Right cardiac atrium (tissue), 5 donors: Measurements from ENCODE around the gene NTRK2. TPM values are rescaled to one million over a fixed set of nuclear protein-coding genes. Genes with fewer than 3 reads are reported as not detected.

Experiments
- ATAC-seq, 2 donors: fragments of 200-7000 bp; cut with Tn5 transposase; one replicate each; pipeline versions ENCODE4 v1.8.0 to v1.9.1; 2020; ENCODE audit warnings: moderate library complexity in 2 of 2, mild to moderate bottlenecking in 1 of 2
- DNase-seq, 3 donors: peaks; one replicate each; pipeline ENCODE4 v3.0.0-alpha.2; 2020
- H3K27ac ChIP-seq: one replicate; pipeline ENCODE4 v1.5.1; 2013; ENCODE audit warnings: mild to moderate bottlenecking, low read length, control low read depth, moderate library complexity
- H3K27me3 ChIP-seq: one replicate; pipeline ENCODE4 v1.6.1; 2013; ENCODE audit not compliant: control insufficient read depth, insufficient read depth
- H3K4me1 ChIP-seq: one replicate; pipeline ENCODE4 v1.6.1; 2013; ENCODE audit warnings: low read length; ENCODE audit not compliant: control insufficient read depth, insufficient read depth
- H3K4me3 ChIP-seq: one replicate; pipeline ENCODE4 v1.5.1; 2013; ENCODE audit warnings: low read length, control low read depth
- H3K9me3 ChIP-seq: one replicate; pipeline ENCODE4 v1.6.1; 2013; ENCODE audit warnings: low read length; ENCODE audit not compliant: control insufficient read depth
- WGBS: extraction: QIAGEN DNeasy Blood & Tissue Kit; methylation state at CpG from one replicate; pipeline ENCODE4 v1.1.7; 2013; 5-methylcytosine and 5-hydroxymethylcytosine counted together
- intact Hi-C, 4 donors: fragments of 100-400 bp; cut with DNase I; formaldehyde crosslinking; loops; one replicate each; pipeline versions ENCODE4 v1.11.0 to v1.14.0; 2022 to 2023
- polyA plus RNA-seq: library from polyadenylated mRNA; stranded (reverse); fragments of 200-250 nt; gene quantifications from one replicate; pipeline ENCODE4 v1.2.3, GENCODE V29; 2013
- total RNA-seq, 4 donors: library from RNA; stranded (reverse); fragmentation: NEBNext Ultra II Directional; extraction: Animal tissue kit (Norgen Biotek cat#: 25700); gene quantifications; one replicate each; pipeline ENCODE4 v1.2.1, GENCODE V29; 2021
- donor health status: healthy with polysubstance abuse.
- donor health status: DM: no; HTN: yes; CAD: no.
- donor health status: DM: no; HTN: no; CAD: no.
- donor health status: DM: no; HTN: yes; CAD: no; lungs with severe emphysema.
- donor health status: DM: yes; HTN: yes; CAD: no.

The NTRK2 gene
- total and polyA plus RNA-seq, 5 donors, result 9.6 to 55.3 (median 34.7) TPM

DNA sequence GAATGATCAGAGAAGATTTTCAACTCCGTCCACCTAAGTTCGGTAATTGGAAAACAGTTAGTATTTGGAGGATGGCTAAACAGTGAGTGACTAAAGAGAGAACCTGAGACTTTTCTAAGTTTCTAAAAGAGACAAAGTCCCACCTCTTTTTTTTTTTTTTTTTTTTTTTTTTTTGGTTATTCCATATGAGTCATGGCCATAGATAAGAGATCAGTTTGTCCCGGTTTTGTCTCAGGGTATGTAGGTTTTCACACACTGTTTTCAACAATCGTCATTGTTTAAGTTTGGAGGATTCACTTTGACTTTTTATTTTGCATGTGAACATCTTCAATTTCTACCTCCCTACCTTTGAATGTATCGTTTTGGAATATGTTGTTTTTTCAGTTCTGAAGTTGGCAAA lies 85.9 kb downstream of the NTRK2 start:
- WGBS, result 82% methylated on average over 5 of the region's 5 CpGs

DNA sequence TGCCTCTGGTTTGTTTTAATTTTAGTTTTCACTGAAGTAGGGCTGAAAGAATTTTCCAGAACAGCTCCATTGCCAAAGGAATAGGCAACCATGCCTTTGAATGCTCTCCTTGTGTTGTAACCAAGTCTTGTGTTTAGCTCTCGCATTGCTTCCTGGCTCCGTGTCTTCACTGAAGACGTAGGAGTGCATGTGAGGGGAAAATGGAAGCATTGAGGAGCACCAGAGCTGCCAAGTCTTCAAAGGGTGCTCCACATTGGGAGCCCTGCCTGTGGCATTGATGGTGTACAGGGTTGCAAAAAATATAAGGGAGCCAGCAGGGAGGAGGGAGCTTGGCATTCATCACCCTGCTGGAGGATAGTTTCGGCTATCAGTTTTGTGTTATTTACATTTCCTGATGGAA lies 86.6 kb downstream of the NTRK2 start:
- DNase-seq (no peak), ATAC-seq (peak in 1 of 2 donors; percentile 55)
- Histone ChIP-seq H3K4me1 (peaks cover 5% of the 10 kb centered on the region), H3K27me3 (no peaks in the 10 kb centered on the region), H3K9me3 (no peaks in the 10 kb centered on the region), H3K4me3 (no peak overlapping the region), H3K27ac (peak overlapping the region; percentile 64)
- WGBS, result 50% methylated on average over 4 of the region's 4 CpGs
- intact Hi-C loops, result no loop called here

More for the DNA sequence above, 85.9 kb downstream of the NTRK2 start:
- Histone ChIP-seq H3K9me3 (no peaks in the 10 kb centered on the region), H3K27ac (no peak overlapping the region), H3K27me3 (no peaks in the 10 kb centered on the region), H3K4me1 (peaks cover 5% of the 10 kb centered on the region), H3K4me3 (no peak overlapping the region)
- DNase-seq, result no peak
- no peak for ATAC-seq
- intact Hi-C loops, result no loop called here

DNA sequence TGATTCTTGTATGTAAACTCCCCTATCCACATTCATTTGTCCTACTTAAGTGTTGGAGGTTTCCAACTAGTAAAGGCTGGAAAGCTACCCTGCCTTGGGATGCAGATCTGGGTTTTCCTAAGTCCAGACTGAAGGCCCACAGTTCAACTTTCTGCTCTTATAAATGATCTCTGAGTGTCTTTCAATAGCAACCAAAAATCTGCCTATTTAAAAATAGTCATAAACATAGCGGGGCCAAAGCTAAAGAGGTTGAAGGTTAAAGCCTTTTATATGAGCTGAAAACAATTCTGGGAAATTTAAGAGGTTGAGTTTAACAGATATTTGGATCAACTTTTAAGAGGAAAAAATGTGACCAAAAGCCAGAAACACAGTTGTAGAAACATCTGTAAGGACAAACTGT lies 87.2 kb downstream of the NTRK2 start:
- Histone ChIP-seq H3K9me3 (no peaks in the 10 kb centered on the region), H3K4me3 (no peak overlapping the region), H3K27me3 (no peaks in the 10 kb centered on the region), H3K4me1 (peaks cover 5% of the 10 kb centered on the region), H3K27ac (no peak overlapping the region)
- intact Hi-C loops, result no loop called here
- ATAC-seq (no peak), DNase-seq (no peak)
- WGBS, result 45% methylated on average over 1 of the region's 1 CpG

DNA sequence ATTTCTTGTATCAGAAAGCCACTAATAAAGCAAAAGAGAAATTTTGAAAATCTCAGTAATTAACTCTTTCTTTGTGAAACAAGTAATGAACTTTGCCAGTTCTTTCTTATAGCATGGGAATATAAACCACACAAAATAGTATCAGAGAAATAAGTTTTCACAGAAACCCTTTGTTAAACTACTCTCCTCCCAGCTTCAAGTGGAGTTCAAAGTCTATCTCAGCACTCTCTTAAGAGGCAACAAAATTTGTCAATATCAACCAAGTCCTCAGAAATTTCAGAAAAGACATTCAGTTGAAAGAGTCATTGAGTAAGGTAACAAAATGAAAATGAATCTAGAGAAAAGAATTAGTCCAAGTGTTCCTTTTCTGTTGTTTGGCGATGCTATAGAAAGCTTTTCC lies 89.3 kb downstream of the NTRK2 start:
- Histone ChIP-seq H3K27ac (no peak overlapping the region), H3K4me3 (no peak overlapping the region), H3K27me3 (no peaks in the 10 kb centered on the region), H3K4me1 (peaks cover 5% of the 10 kb centered on the region), H3K9me3 (no peaks in the 10 kb centered on the region)
- ATAC-seq (no peak), DNase-seq (no peak)
- 95% methylated on average over 1 of the region's 1 CpG for WGBS
- intact Hi-C loops, result no loop called here

DNA sequence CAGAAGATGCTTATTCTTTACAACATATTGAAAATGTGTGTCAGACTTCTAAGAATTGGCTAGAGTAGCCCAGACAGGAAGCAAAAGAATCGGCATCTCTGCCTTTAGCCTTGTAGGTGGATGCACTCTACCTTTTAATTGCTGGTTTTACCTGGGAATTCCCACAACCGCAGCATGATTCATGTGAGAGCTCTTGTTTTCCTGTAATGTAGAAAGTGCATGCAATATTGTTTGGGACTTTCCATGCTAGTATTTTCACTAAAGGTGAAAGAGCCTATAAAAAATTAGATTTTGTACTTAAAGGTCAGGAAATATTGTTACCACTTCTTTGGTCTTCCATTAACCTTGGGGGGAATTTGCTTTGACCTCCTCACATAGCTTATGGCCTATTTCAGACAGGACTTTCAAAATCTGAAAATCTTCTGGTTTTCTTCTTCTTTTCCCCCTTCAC lies 89.8 kb downstream of the NTRK2 start:
- no peaks in the 10 kb centered on the region for H3K27me3 ChIP-seq
- DNase-seq, result no peak
- no peaks in the 10 kb centered on the region for H3K9me3 ChIP-seq
- H3K4me1 ChIP-seq, result peaks cover 5% of the 10 kb centered on the region
- 85% methylated on average over 2 of the region's 2 CpGs for WGBS
- no peak overlapping the region for H3K27ac ChIP-seq
- ATAC-seq, result no peak
- intact Hi-C loops, result no loop called here
- no peak overlapping the region for H3K4me3 ChIP-seq

DNA sequence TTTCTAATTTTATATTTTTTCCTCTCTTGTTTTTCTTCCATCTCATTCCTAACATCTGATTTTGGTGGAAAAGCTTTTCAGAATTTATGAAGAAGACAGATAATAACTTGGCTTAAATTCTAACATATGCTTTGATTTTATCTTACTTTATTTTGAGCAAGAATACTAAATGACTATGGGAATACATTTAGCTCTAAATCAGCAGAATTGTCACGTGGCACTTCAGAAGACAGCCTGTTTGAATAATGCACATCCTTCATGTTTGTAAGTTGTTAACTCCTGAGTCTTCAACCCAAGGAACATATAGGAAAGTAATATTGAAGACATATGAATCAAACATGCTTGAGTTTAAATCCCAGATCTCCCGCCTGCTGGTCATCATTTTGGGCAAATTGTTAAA lies 90.3 kb downstream of the NTRK2 start:
- Histone ChIP-seq H3K9me3 (no peaks in the 10 kb centered on the region), H3K27ac (no peak overlapping the region), H3K4me1 (peaks cover 5% of the 10 kb centered on the region), H3K4me3 (no peak overlapping the region), H3K27me3 (no peaks in the 10 kb centered on the region)
- no peak for ATAC-seq
- intact Hi-C loops, result no loop called here
- WGBS, result 79% methylated on average over 2 of the region's 2 CpGs
- no peak for DNase-seq

DNA sequence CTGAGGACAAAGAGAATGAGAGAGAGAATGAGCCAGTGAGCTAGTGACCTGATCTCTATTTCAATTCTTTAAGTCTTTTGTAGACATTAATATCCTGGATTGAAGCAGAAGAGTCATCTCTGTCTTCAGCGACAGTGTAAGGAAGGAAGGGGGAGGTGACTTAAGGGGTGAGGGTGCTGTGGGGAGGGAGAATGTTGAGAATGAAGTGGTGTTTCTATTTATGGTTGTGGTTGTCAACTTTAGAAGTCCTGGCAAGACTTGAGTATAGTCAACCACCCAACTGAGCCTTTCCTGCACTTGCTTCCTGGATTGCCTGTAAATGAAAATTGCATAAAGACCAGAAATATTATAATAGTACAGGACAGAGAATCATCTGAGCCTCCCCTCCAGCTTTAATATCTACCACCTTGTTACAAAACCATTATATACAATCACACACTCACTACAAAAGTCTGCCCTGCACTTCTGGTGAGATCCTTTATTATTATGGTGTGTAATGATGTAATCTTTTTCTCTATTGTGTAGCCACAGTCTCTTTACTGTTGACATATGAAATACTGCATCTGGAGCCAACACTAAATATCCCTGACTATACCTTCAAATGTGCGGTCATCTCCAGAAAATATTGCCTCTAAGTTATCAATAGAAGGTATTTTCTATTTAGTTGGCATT lies 91.7 kb downstream of the NTRK2 start:
- ATAC-seq (no peak), DNase-seq (no peak)
- WGBS, result 77% methylated on average over 2 of the region's 2 CpGs
- H3K4me3 ChIP-seq, result no peak overlapping the region
- no peaks in the 10 kb centered on the region for H3K27me3 ChIP-seq
- H3K9me3 ChIP-seq, result no peaks in the 10 kb centered on the region
- peaks cover under 1% of the 10 kb centered on the region for H3K4me1 ChIP-seq
- no peak overlapping the region for H3K27ac ChIP-seq
- intact Hi-C loops, result no loop called here

DNA sequence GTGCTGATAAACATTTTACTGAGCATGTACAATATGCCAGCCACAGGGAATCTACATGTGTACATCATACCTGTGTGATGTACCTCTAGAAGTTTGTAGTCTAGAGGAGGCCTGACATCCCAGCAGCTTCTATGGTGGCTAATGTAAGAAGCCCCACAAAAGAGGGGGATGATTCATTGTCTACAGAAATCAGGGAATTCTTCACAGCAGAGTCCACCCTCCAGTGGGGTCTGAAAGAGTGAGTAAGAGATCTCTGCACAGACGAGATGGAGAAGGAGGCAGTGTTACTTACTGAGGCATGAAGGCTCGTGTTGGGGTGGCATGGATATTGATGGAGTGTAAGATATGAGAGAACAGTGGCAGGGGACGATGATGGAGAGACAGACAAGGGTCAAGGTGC lies 103.0 kb downstream of the NTRK2 start:
- intact Hi-C loops, result no loop called here
- peaks cover 3% of the 10 kb centered on the region for H3K4me1 ChIP-seq
- no peaks in the 10 kb centered on the region for H3K9me3 ChIP-seq
- ATAC-seq, result no peak
- WGBS, result 86% methylated on average over 3 of the region's 3 CpGs
- no peaks in the 10 kb centered on the region for H3K27me3 ChIP-seq
- DNase-seq, result no peak
- no peak overlapping the region for H3K4me3 ChIP-seq
- H3K27ac ChIP-seq, result no peak overlapping the region

DNA sequence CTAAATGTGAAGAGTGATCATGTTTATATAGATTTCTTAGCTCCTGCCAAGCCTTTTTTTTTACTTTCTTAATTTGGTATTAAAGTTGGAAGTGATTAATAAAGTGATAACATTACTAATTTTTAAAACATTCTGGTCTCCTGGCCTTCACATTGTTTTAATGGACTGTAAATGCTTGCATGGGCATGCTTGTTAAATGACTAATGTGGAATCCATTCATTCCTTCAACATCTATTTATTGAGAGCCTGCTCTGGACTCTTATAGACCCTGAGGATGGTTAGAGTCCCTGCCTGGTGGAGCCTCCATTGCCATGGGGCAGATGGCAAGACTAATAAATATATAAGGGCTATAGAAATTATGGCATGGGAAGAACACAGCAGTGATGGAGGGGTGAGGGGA lies 103.5 kb downstream of the NTRK2 start:
- Histone ChIP-seq H3K9me3 (no peaks in the 10 kb centered on the region), H3K27me3 (no peaks in the 10 kb centered on the region), H3K27ac (no peak overlapping the region), H3K4me3 (no peak overlapping the region), H3K4me1 (peaks cover 3% of the 10 kb centered on the region)
- intact Hi-C loops, result no loop called here
- ATAC-seq, result no peak
- DNase-seq, result no peak

DNA sequence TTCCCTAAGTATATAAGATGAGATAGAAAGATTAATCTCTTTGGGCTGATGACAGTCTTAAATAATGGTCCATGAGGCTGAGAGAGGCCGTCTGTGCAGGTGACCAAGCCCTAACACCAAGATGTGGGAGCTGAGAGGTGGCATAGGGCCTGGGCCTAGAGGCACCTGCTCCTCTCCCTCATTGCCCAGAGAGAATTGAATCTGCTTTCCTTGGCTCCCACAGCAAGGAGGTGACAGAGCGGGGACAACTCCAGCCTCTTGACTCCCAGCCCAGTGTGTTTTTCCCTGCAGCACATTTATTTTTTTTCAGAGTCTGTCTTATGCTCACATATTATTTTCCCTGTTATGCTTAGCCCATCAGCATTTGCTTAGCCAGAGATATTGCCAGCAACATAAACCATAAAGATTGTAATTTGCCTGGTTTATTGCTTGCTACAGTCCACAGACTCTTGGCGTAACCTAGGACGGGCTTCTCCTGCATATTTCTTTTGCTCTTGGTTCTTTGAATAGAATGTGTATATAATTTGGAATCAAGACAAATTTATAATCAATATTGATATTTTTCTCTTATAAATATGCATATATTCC lies 105.6 kb downstream of the NTRK2 start:
- no peaks in the 10 kb centered on the region for H3K27me3 ChIP-seq
- no peak for ATAC-seq
- no peak overlapping the region for H3K4me3 ChIP-seq
- DNase-seq, result no peak
- 94% methylated on average over 4 of the region's 4 CpGs for WGBS
- peaks cover 1% of the 10 kb centered on the region for H3K4me1 ChIP-seq
- intact Hi-C loops, result no loop called here
- H3K9me3 ChIP-seq, result no peaks in the 10 kb centered on the region
- no peak overlapping the region for H3K27ac ChIP-seq

DNA sequence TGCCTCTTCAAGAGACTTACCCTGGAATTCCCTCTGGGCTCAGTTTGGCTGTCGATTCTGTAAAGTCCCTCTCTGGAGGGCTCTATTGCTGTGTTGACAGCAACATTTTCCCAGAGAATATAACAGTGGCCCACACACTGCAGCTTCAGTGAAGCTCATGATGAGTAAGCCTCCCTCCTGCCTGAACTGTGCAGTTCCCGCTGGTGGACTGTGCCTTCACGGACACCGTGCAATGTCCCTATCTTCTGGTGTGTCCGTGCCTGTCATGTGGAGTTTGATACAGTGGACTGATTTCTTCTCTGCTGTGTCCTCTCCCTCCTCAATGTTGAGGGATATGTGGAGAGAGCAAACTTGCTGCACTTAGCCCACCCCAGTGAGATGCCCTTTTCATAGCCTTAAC lies 109.0 kb downstream of the NTRK2 start:
- WGBS, result 65% methylated on average over 5 of the region's 5 CpGs
- intact Hi-C loops, result no loop called here
- Histone ChIP-seq H3K27me3 (no peaks in the 10 kb centered on the region), H3K4me3 (no peak overlapping the region), H3K4me1 (no peaks in the 10 kb centered on the region), H3K27ac (no peak overlapping the region), H3K9me3 (no peaks in the 10 kb centered on the region)
- ATAC-seq, result peak in 1 of 2 donors; percentile 17
- no peak for DNase-seq

DNA sequence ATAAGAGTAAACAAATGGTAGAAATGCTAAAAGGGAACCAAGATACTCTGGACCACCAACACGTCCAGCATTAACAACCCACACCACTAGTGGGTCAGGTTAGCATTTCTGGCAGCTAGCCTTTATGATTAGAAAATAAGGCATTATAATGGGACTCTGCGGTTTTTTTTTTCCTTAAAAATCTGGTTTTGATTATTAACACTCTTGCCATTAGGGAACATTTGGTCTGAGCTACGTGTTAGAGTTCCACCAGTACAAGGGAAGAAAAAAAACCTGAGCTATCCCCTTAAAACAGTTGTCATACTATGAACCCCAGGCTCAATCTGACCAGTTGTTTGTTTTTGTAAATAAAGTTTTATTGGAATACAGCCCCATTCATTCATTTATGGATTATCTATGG lies 110.4 kb downstream of the NTRK2 start:
- Histone ChIP-seq H3K4me3 (no peak overlapping the region), H3K27me3 (no peaks in the 10 kb centered on the region), H3K27ac (no peak overlapping the region), H3K4me1 (no peaks in the 10 kb centered on the region), H3K9me3 (no peaks in the 10 kb centered on the region)
- intact Hi-C loops, result no loop called here
- 59% methylated on average over 3 of the region's 3 CpGs for WGBS
- no peak for ATAC-seq
- DNase-seq, result no peak
